H9 (cell line): ENCODE data around the gene ATRN. TPM values are rescaled to one million over a fixed set of nuclear protein-coding genes. Genes with fewer than 3 reads are reported as not detected.

ENCODE experiments used
- DNase-seq: peaks from one replicate; pipeline ENCODE4 v3.0.0-alpha.2; 2017
- H2AFZ ChIP-seq: one replicate; pipeline ENCODE4 v1.6.1; 2013; ENCODE audit warnings: mild to moderate bottlenecking, low read length, control low read depth, moderate library complexity
- H2AK5ac ChIP-seq: 2 replicates; pipeline ENCODE4 v1.6.1; 2013; ENCODE audit warnings: low read length, control low read depth, mixed read lengths; ENCODE audit not compliant: insufficient read length
- H2BK120ac ChIP-seq: one replicate; pipeline ENCODE4 v1.6.1; 2013; ENCODE audit warnings: low read depth, mild to moderate bottlenecking, low read length, control low read depth, inconsistent platforms; ENCODE audit not compliant: poor library complexity, severe bottlenecking
- H2BK12ac ChIP-seq: 2 replicates; pipeline ENCODE4 v1.6.1; 2013; ENCODE audit warnings: low read length, control low read depth, mixed read lengths, low read depth; ENCODE audit not compliant: insufficient read length
- H2BK15ac ChIP-seq: 2 replicates; pipeline ENCODE4 v1.6.1; 2013; ENCODE audit warnings: low read depth, low read length, control low read depth
- H2BK20ac ChIP-seq: one replicate; pipeline ENCODE4 v1.6.1; 2013; ENCODE audit warnings: low read depth, mild to moderate bottlenecking, low read length, control low read depth, inconsistent platforms; ENCODE audit not compliant: poor library complexity, severe bottlenecking
- H2BK5ac ChIP-seq: 2 replicates; pipeline ENCODE4 v1.6.1; 2013; ENCODE audit warnings: low read length, control low read depth, mixed read lengths; ENCODE audit not compliant: insufficient read length
- H3K14ac ChIP-seq: 2 replicates; pipeline ENCODE4 v1.6.1; 2013; ENCODE audit warnings: low read length, control low read depth; ENCODE audit not compliant: insufficient read depth
- H3K18ac ChIP-seq: 2 replicates; pipeline ENCODE4 v1.6.1; 2013; ENCODE audit warnings: low read depth, mild to moderate bottlenecking, mixed read lengths, low read length, control low read depth; ENCODE audit not compliant: insufficient read length
- H3K23ac ChIP-seq: 2 replicates; pipeline ENCODE4 v1.6.1; 2013; ENCODE audit warnings: low read length, control low read depth, mixed read lengths, low read depth; ENCODE audit not compliant: insufficient read length
- H3K23me2 ChIP-seq: 2 replicates; pipeline ENCODE4 v1.6.1; 2013; ENCODE audit warnings: low read depth, mild to moderate bottlenecking, mixed read lengths, low read length, control low read depth; ENCODE audit not compliant: insufficient read length, poor library complexity, severe bottlenecking
- H3K27ac ChIP-seq: 2 replicates; pipeline ENCODE4 v1.5.1; 2013; ENCODE audit warnings: low read length, control low read depth, mixed read lengths, low read depth; ENCODE audit not compliant: insufficient read length
- H3K27me3 ChIP-seq: 2 replicates; pipeline ENCODE4 v1.6.1; 2013; ENCODE audit warnings: low read length, control low read depth, inconsistent platforms; ENCODE audit not compliant: insufficient read depth
- H3K4ac ChIP-seq: 2 replicates; pipeline ENCODE4 v1.6.1; 2013; ENCODE audit warnings: low read depth, mild to moderate bottlenecking, control low read depth, inconsistent platforms, low read length, moderate library complexity
- H3K4me1 ChIP-seq: 2 replicates; pipeline ENCODE4 v1.6.1; 2013; ENCODE audit warnings: low read length, control low read depth, inconsistent platforms; ENCODE audit not compliant: insufficient read depth
- H3K4me2 ChIP-seq: 2 replicates; pipeline ENCODE4 v1.6.1; 2013; ENCODE audit warnings: low read length, control low read depth, mixed read lengths; ENCODE audit not compliant: insufficient read length, insufficient read depth
- H3K56ac ChIP-seq: 2 replicates; pipeline ENCODE4 v1.6.1; 2013; ENCODE audit warnings: low read depth, mild to moderate bottlenecking, mixed read lengths, low read length, control low read depth; ENCODE audit not compliant: insufficient read length
- H3K79me1 ChIP-seq: 2 replicates; pipeline ENCODE4 v1.6.1; 2013; ENCODE audit warnings: low read depth, mild to moderate bottlenecking, moderate library complexity, low read length, control low read depth, inconsistent platforms; ENCODE audit not compliant: insufficient read depth, poor library complexity, severe bottlenecking
- H3K79me2 ChIP-seq: 2 replicates; pipeline ENCODE4 v1.6.1; 2013; ENCODE audit warnings: low read length, control low read depth, inconsistent platforms; ENCODE audit not compliant: insufficient read depth
- H3K9ac ChIP-seq: 2 replicates; pipeline ENCODE4 v1.6.1; 2013; ENCODE audit warnings: low read length, control low read depth, mixed read lengths; ENCODE audit not compliant: insufficient read length; ENCODE audit errors: extremely low read depth
- H3K9me3 ChIP-seq: one replicate; pipeline ENCODE4 v1.6.1; 2013; ENCODE audit warnings: low read depth, low read length, inconsistent platforms; ENCODE audit not compliant: control insufficient read depth
- H3T11ph ChIP-seq: one replicate; pipeline ENCODE4 v1.6.1; 2013; ENCODE audit warnings: mild to moderate bottlenecking, low read length, control low read depth, inconsistent platforms
- H4K20me1 ChIP-seq: one replicate; pipeline ENCODE4 v1.6.1; 2013; ENCODE audit not compliant: control insufficient read depth, insufficient read length, insufficient read depth
- H4K5ac ChIP-seq: 2 replicates; pipeline ENCODE4 v1.6.1; 2013; ENCODE audit warnings: low read depth, mild to moderate bottlenecking, mixed read lengths, low read length, control low read depth; ENCODE audit not compliant: insufficient read length
- H4K8ac ChIP-seq: replicated peaks from 2 replicates; pipeline ENCODE4 v1.6.1; 2013; ENCODE audit warnings: low read length, control low read depth, mixed read lengths, low read depth; ENCODE audit not compliant: insufficient read length
- H4K91ac ChIP-seq: 2 replicates; pipeline ENCODE4 v1.6.1; 2013; ENCODE audit warnings: low read depth, mild to moderate bottlenecking, moderate library complexity, mixed read lengths, low read length, control low read depth; ENCODE audit not compliant: insufficient read length
- H3K27ac Mint-ChIP-seq, 3 experiments: 2 replicates in 2 of 3; 3 replicates in 1 of 3; pipeline ENCODE4 v1.8.0; 2020 to 2021; ENCODE audit warnings: mixed read lengths in 3 of 3, mild to moderate bottlenecking in 1 of 3, moderate library complexity in 1 of 3
- H3K27me3 Mint-ChIP-seq: 2 replicates; pipeline ENCODE4 v1.8.0; 2021; ENCODE audit warnings: low read depth, mild to moderate bottlenecking, moderate library complexity, mixed read lengths
- H3K36me3 Mint-ChIP-seq, 3 experiments: 2 replicates in 2 of 3; 3 replicates in 1 of 3; pipeline ENCODE4 v1.8.0; 2020 to 2021; ENCODE audit warnings: low read depth in 3 of 3, mixed read lengths in 3 of 3; ENCODE audit not compliant: insufficient read depth in 1 of 3
- H3K4me1 Mint-ChIP-seq, 2 experiments: 2 replicates each; pipeline ENCODE4 v1.8.0; 2020; ENCODE audit warnings: mixed read lengths in 2 of 2
- H3K4me3 Mint-ChIP-seq, 2 experiments: 2 replicates in 1 of 2; 3 replicates in 1 of 2; pipeline ENCODE4 v1.8.0; 2020 to 2021; ENCODE audit warnings: mild to moderate bottlenecking in 2 of 2, mixed read lengths in 2 of 2, moderate library complexity in 1 of 2
- H3K9me3 Mint-ChIP-seq, 2 experiments: 2 replicates in 1 of 2; 3 replicates in 1 of 2; pipeline ENCODE4 v1.8.0; 2020; ENCODE audit warnings: mild to moderate bottlenecking in 2 of 2, mixed read lengths in 2 of 2, moderate library complexity in 1 of 2
- CTCF ChIP-seq: fragments of 200-600 bp; sonication (generic); conservative IDR thresholded peaks from 3 replicates; pipeline ENCODE4 v1.8.0; 2021; ENCODE audit warnings: antibody characterized with exemption, mild to moderate bottlenecking
- whole genome bisulfite sequencing: extraction: QIAGEN DNeasy Blood & Tissue Kit; methylation state at CpG from one replicate; pipeline ENCODE4 v1.1.7; 2013; ENCODE audit warnings: missing lambda C conversion rate, low lambda C conversion rate, mixed read lengths; ENCODE audit not compliant: insufficient read length; ENCODE audit errors: extremely low coverage; 5-methylcytosine and 5-hydroxymethylcytosine counted together
- total RNA-seq: library from RNA; stranded (reverse); gene quantifications from 2 replicates; pipeline ENCODE4 v1.2.1, GENCODE V29; 2021

ATRN gene
- total RNA-seq, 1 experiment from 2014 or later = 23.1 TPM

DNA sequence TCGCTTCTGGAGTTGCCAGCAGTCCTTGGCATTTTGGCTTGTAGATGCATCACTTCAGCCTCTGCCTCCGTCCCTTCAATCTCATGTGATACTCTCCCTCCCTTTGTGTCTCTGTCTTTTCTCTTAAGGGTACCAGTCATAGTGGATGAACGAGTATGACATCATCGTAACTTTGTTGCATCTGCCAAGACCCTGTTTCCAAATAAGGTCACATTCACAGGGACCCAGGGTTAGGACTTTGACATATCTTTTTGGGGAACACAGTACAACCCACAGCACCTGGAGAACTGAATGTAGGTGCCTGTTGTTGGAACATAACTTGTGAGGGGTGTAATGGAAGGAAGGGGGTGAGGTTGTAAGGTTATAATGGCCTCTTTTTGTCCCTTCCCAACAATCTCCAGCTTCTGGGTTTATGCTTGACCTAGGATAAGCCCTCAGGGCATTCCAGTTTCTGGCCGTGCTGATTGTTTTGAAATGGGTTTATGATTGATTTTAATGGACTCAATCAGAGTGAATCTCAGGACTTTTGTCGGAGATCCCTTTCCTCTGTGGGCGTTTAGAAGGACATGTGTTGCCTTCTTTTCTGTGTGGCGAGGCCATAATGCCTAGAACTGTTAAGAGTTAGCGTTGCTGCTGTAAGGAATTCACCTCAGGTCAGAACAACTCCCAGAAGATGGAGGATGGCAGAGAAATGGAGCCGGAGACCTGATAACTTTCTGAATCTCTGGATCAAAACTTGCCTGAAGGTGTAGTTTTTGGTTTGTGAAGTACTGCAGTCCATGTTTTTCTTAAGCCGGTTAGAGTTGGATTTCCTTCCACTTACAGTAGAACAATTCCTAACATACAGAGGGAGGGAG lies 9.2 kb downstream of the ATRN start:
- no CpG with 5 or more reads among the region's 11 CpGs for WGBS
- H2AK5ac ChIP-seq = no peak overlapping the region
- H3K4me1 ChIP-seq = no peaks in the 10 kb centered on the region
- H2AFZ ChIP-seq = no peak overlapping the region
- H3K4me2 ChIP-seq = no peak overlapping the region
- Mint-ChIP-seq H3K4me1 (no peaks in the 10 kb centered on the region), H3K36me3 (no peaks in the 10 kb centered on the region; a peak in 1 of 7 replicates), H3K4me3 (no peak overlapping the region), H3K27ac (no peak overlapping the region; a peak in 1 of 7 replicates), H3K27me3 (no peaks in the 10 kb centered on the region), H3K9me3 (no peaks in the 10 kb centered on the region)
- no peak for TF ChIP-seq CTCF
- DNase-seq = no peak
- H3K23me2 ChIP-seq = no peaks in the 10 kb centered on the region
- H3K4ac ChIP-seq = no peak overlapping the region
- no peak overlapping the region for H3K9ac ChIP-seq
- no peak overlapping the region for H2BK5ac ChIP-seq
- no peak overlapping the region for H3K23ac ChIP-seq
- H3K27me3 ChIP-seq = no peaks in the 10 kb centered on the region
- H3K79me1 ChIP-seq = no peaks in the 10 kb centered on the region
- peak overlapping the region; percentile 91 for H2BK120ac ChIP-seq
- H3K79me2 ChIP-seq = no peaks in the 10 kb centered on the region
- H3T11ph ChIP-seq = no peak overlapping the region
- no peak overlapping the region for H3K56ac ChIP-seq
- no peak overlapping the region for H4K91ac ChIP-seq
- no peak overlapping the region for H3K18ac ChIP-seq
- no peak overlapping the region for H3K14ac ChIP-seq
- H4K8ac ChIP-seq = no peak overlapping the region
- no peaks in the 10 kb centered on the region for H4K20me1 ChIP-seq
- H3K9me3 ChIP-seq = no peaks in the 10 kb centered on the region
- H2BK15ac ChIP-seq = no peak overlapping the region
- no peak overlapping the region for H2BK12ac ChIP-seq
- no peak overlapping the region for H3K27ac ChIP-seq
- no peak overlapping the region for H2BK20ac ChIP-seq
- no peak overlapping the region for H4K5ac ChIP-seq
